B cell (primary cell): Measurements from ENCODE around the gene PDE6H. TPM values are rescaled to one million over a fixed set of nuclear protein-coding genes. Genes with fewer than 3 reads are reported as not detected.

Experiments used
- ATAC-seq: fragments of 200-7000 bp; cut with Tn5 transposase; one replicate; pipeline ENCODE4 v1.10.0; 2021; ENCODE audit warnings: low read depth, mild to moderate bottlenecking, moderate number of reproducible peaks, moderate library complexity
- CTCF ChIA-PET: fragments of 350-600 bp; sonication (Branson Sonifier 250); formaldehyde crosslinking; loops from one replicate; lab custom pipeline; 2021; ENCODE audit warnings: antibody characterized with exemption, inconsistent platforms; lab: Charles Lee
- POLR2A ChIA-PET: fragments of 350-600 bp; sonication (Branson Sonifier 250); formaldehyde crosslinking; loops from one replicate; lab custom pipeline; 2021; ENCODE audit warnings: antibody characterized with exemption; lab: Charles Lee
- DNase-seq: peaks from one replicate; pipeline ENCODE4 v3.0.0; 2013
- H2AFZ ChIP-seq: 2 replicates; pipeline ENCODE4 v1.6.1; 2012; ENCODE audit warnings: mild to moderate bottlenecking, low read depth, low read length; ENCODE audit not compliant: insufficient read depth, poor library complexity, severe bottlenecking
- H3K27ac ChIP-seq, 2 donors: 1 replicate in 1 of 2; 2 replicates in 1 of 2; pipeline ENCODE4 v1.5.1; 2012 to 2013; ENCODE audit warnings: low read length in 2 of 2, mild to moderate bottlenecking in 2 of 2, moderate library complexity in 1 of 2
- H3K27me3 ChIP-seq, 4 experiments: fragments of 200-600 bp in 1 of 4; sonication (generic) in 1 of 4; replicated peaks in 1 of 4; 1 replicate in 2 of 4; 2 replicates in 2 of 4; pipeline versions ENCODE4 v1.6.1 to v1.7.0; 2013 to 2016; ENCODE audit warnings: low read length in 3 of 4, mild to moderate bottlenecking in 2 of 4, mixed read lengths in 1 of 4, moderate library complexity in 1 of 4; ENCODE audit not compliant: insufficient read depth in 4 of 4, control insufficient read depth in 3 of 4; ENCODE audit errors: control extremely low read depth in 1 of 4
- H3K36me3 ChIP-seq, 2 experiments: replicated peaks in 1 of 2; 1 replicate in 1 of 2; 2 replicates in 1 of 2; pipeline versions ENCODE4 v1.6.1 to v1.7.1; 2013; ENCODE audit warnings: low read length in 1 of 2; ENCODE audit not compliant: insufficient read depth in 2 of 2, control insufficient read depth in 1 of 2; ENCODE audit errors: control extremely low read depth in 1 of 2, extremely low read depth in 1 of 2
- H3K4me1 ChIP-seq, 2 donors: fragments of 200-600 bp in 1 of 2; sonication (generic) in 1 of 2; 1 replicate in 1 of 2; 2 replicates in 1 of 2; pipeline versions ENCODE4 v1.5.1 to v1.6.1; 2013 to 2017; ENCODE audit warnings: low read length in 2 of 2; ENCODE audit not compliant: control insufficient read depth in 2 of 2, insufficient read depth in 2 of 2
- H3K4me2 ChIP-seq: replicated peaks from 2 replicates; pipeline ENCODE3; 2012; ENCODE audit warnings: mild to moderate bottlenecking, low read depth, low read length; ENCODE audit not compliant: poor library complexity, severe bottlenecking
- H3K4me3 ChIP-seq, 5 experiments: fragments of 200-600 bp in 1 of 5; sonication (generic) in 1 of 5; 1 replicate in 3 of 5; 2 replicates in 2 of 5; pipeline versions ENCODE4 v1.5.1 to v1.7.0; 2011 to 2016; ENCODE audit warnings: low read length in 4 of 5, mild to moderate bottlenecking in 4 of 5, low read depth in 2 of 5, control low read depth in 1 of 5, moderate library complexity in 1 of 5; ENCODE audit not compliant: insufficient read depth in 1 of 5; ENCODE audit errors: control extremely low read depth in 1 of 5, extremely low read depth in 1 of 5
- H3K79me2 ChIP-seq: fragments of 200-600 bp; sonication (generic); one replicate; pipeline ENCODE4 v1.6.0; 2016; ENCODE audit warnings: low read length; ENCODE audit not compliant: control insufficient read depth, insufficient read depth
- H3K9ac ChIP-seq: fragments of 200-600 bp; sonication (generic); 2 replicates; pipeline ENCODE4 v1.6.1; 2017; ENCODE audit warnings: mild to moderate bottlenecking, low read length, moderate library complexity
- H3K9me3 ChIP-seq, 3 donors: one replicate each; pipeline versions ENCODE4 v1.6.1 to v1.7.1; 2013; ENCODE audit warnings: low read length in 2 of 3; ENCODE audit not compliant: control insufficient read depth in 2 of 3, insufficient read depth in 1 of 3; ENCODE audit errors: control extremely low read depth in 1 of 3
- H4K20me1 ChIP-seq: 2 replicates; pipeline ENCODE4 v1.6.0; 2012; ENCODE audit warnings: mild to moderate bottlenecking, low read length; ENCODE audit not compliant: insufficient read depth, control insufficient read depth, poor library complexity, severe bottlenecking
- H3K27ac Mint-ChIP-seq: one replicate; pipeline ENCODE4 v1.8.0; 2021; ENCODE audit warnings: mixed read lengths
- H3K27me3 Mint-ChIP-seq: one replicate; pipeline ENCODE4 v1.8.0; 2021; ENCODE audit warnings: mixed read lengths
- H3K4me1 Mint-ChIP-seq: one replicate; pipeline ENCODE4 v1.8.0; 2021; ENCODE audit warnings: mixed read lengths
- H3K4me3 Mint-ChIP-seq: one replicate; pipeline ENCODE4 v1.8.0; 2021; ENCODE audit warnings: mixed read lengths
- H3K9me3 Mint-ChIP-seq: one replicate; pipeline ENCODE4 v1.8.0; 2022; ENCODE audit warnings: mixed read lengths; ENCODE audit not compliant: insufficient read depth
- EZH2 ChIP-seq: IDR thresholded peaks from 2 replicates; pipeline ENCODE4 v1.6.1; 2012; ENCODE audit warnings: borderline replicate concordance, low read depth, mild to moderate bottlenecking, moderate library complexity, low read length; ENCODE audit not compliant: insufficient read depth, poor library complexity, severe bottlenecking
- WGBS: methylation state at CpG from one replicate; pipeline ENCODE4 v1.1.5; 2013; ENCODE audit warnings: missing lambda C conversion rate; ENCODE audit not compliant: insufficient coverage; 5-methylcytosine and 5-hydroxymethylcytosine counted together
- intact Hi-C: fragments of 100-400 bp; cut with micrococcal nuclease; formaldehyde crosslinking; loops from one replicate; pipeline ENCODE4 v1.10.0; 2022
- polyA plus RNA-seq: library from polyadenylated mRNA; depleted of rRNA; stranded (reverse); fragments of >200 nt; gene quantifications from 2 replicates; pipeline ENCODE4 v1.2.3, GENCODE V29; 2012
- total RNA-seq, 2 donors: library from RNA; stranded (reverse); fragments of 120-200 nt in 1 of 2; gene quantifications; 1 replicate in 1 of 2; 2 replicates in 1 of 2; pipeline versions ENCODE4 v1.2.3 to v1.2.4, GENCODE V29; 2013 to 2022
- TF ChIP-seq, protein P1 (sequence below): fragments of 200-600 bp; IDR thresholded peaks from one replicate; pipeline ENCODE4 v1.8.0; 2022; ENCODE audit warnings: antibody characterized with exemption, mild to moderate bottlenecking

PDE6H gene
- total and polyA plus RNA-seq, 2 donors (not counting 1 experiment from before 2014, with no cell fraction given), result not detected

DNA sequence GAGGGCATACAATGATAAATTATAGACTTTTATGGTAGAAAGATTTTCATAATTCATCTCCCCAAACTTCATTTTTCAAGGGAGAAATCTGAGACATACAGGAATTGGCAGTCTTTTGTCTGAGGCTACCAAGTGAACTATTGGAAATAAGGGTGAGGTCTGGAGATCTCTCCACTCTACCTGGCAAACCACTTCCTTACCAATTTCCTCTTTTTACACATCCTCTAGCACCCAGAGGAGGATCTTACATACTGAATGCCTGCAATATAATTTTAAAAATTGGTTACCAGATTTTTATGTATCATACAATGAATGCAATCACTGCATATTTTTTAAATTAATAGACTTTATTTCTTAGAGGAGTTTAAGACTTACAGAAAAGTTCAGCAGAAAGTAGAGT is 6.6 kb downstream of the PDE6H start:
- Mint-ChIP-seq H3K4me1 (peaks cover 36% of the 10 kb centered on the region), H3K4me3 (no peak overlapping the region), H3K27ac (no peak overlapping the region), H3K27me3 (no peaks in the 10 kb centered on the region), H3K9me3 (no peaks in the 10 kb centered on the region)
- CTCF ChIA-PET, result interaction anchor here (1.1 to 2.5 kb wide), 2 partner anchors 131 to 134 kb away, joined by 3 to 6 read pairs; no protein-coding TSS in a partner anchor
- H3K4me1 ChIP-seq, result peaks cover 35 to 48% of the 10 kb centered on the region in 2 donors
- POLR2A ChIA-PET, result no interaction called here
- H3K9ac ChIP-seq, result no peak overlapping the region
- H3K4me2 ChIP-seq, result peak overlapping the region; percentile 13
- H2AFZ ChIP-seq, result no peak overlapping the region
- ATAC-seq (no peak), DNase-seq (no peak)
- H4K20me1 ChIP-seq, result no peaks in the 10 kb centered on the region
- TF ChIP-seq EZH2, result no peak
- TF ChIP-seq, protein P1, sequence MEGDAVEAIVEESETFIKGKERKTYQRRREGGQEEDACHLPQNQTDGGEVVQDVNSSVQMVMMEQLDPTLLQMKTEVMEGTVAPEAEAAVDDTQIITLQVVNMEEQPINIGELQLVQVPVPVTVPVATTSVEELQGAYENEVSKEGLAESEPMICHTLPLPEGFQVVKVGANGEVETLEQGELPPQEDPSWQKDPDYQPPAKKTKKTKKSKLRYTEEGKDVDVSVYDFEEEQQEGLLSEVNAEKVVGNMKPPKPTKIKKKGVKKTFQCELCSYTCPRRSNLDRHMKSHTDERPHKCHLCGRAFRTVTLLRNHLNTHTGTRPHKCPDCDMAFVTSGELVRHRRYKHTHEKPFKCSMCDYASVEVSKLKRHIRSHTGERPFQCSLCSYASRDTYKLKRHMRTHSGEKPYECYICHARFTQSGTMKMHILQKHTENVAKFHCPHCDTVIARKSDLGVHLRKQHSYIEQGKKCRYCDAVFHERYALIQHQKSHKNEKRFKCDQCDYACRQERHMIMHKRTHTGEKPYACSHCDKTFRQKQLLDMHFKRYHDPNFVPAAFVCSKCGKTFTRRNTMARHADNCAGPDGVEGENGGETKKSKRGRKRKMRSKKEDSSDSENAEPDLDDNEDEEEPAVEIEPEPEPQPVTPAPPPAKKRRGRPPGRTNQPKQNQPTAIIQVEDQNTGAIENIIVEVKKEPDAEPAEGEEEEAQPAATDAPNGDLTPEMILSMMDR, result no peak
- peak overlapping the region in 1 of 2 donors; percentile 44 for H3K27ac ChIP-seq
- H3K9me3 ChIP-seq, result no peaks in the 10 kb centered on the region
- H3K36me3 ChIP-seq, result no peaks in the 10 kb centered on the region
- no peaks in the 10 kb centered on the region for H3K27me3 ChIP-seq
- peaks cover 11% of the 10 kb centered on the region for H3K79me2 ChIP-seq
- intact Hi-C loops, result loop anchor here (1.0 kb wide), 1 partner anchor 12 kb away; no protein-coding TSS in a partner anchor
- peak overlapping the region in 1 of 5 experiments; percentile 1 for H3K4me3 ChIP-seq

DNA sequence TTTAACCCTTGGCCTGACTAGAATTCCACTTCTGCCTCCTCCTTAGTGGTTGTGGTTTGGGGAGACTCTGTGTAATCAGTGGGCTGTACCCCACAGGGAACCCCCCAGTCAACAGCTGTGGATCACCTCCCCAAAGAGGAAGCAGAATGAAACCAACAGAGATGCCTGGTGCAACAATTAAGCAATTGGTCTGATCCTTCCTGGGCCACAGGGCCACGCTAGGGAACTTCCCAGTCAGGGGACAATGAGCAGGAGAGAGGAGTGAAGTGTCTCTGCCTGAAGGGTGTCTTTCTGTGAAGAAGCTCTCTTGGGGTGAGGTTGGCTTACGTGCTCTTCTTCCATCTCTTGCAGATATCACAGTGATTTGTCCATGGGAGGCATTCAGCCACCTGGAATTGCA is 8.2 kb downstream of the PDE6H start:
- H3K9me3 Mint-ChIP-seq, result no peaks in the 10 kb centered on the region
- ChIA-PET POLR2A (no interaction called here), CTCF (interaction anchor here (1.0 to 2.5 kb wide), 3 partner anchors 42 to 133 kb away, joined by 5 to 6 read pairs (median 6); partner anchors contain the start of gene ERP27)
- H3K27ac Mint-ChIP-seq, result no peak overlapping the region
- H3K36me3 ChIP-seq, result no peaks in the 10 kb centered on the region
- peak overlapping the region; percentile 16 for H3K4me2 ChIP-seq
- ATAC-seq (no peak), DNase-seq (peak; percentile 61)
- peaks cover 11% of the 10 kb centered on the region for H3K79me2 ChIP-seq
- no peak overlapping the region for H3K4me3 Mint-ChIP-seq
- 38% methylated on average over 2 of the region's 2 CpGs for WGBS
- H3K9me3 ChIP-seq, result no peaks in the 10 kb centered on the region
- no peaks in the 10 kb centered on the region for H3K27me3 Mint-ChIP-seq
- no peak overlapping the region for H3K4me3 ChIP-seq
- H3K4me1 Mint-ChIP-seq, result peaks cover 39% of the 10 kb centered on the region
- H3K9ac ChIP-seq, result no peak overlapping the region
- H2AFZ ChIP-seq, result no peak overlapping the region
- no peak for TF ChIP-seq EZH2
- TF ChIP-seq, protein P1, result no peak
- H3K27ac ChIP-seq, result peak overlapping the region in 1 of 2 donors; percentile 14
- peaks cover 36 to 48% of the 10 kb centered on the region in 2 donors for H3K4me1 ChIP-seq
- no peaks in the 10 kb centered on the region for H3K27me3 ChIP-seq
- intact Hi-C loops, result no loop called here
- H4K20me1 ChIP-seq, result no peaks in the 10 kb centered on the region
